Prostate gland (tissue), 2 donors: ENCODE data around the gene SYNE1. TPM values are rescaled to one million over a fixed set of nuclear protein-coding genes. Genes with fewer than 3 reads are reported as not detected.
"Not testable (repeated sequence)": the region's sequence is repeated elsewhere in the genome, so short reads cannot be mapped to it uniquely, and the experiment has no call there.

ENCODE experiments used
- DNase-seq: peaks from one replicate; pipeline ENCODE4 v3.0.0-alpha.2; 2019; ENCODE audit warnings: low spot score
- H3K27ac ChIP-seq, 2 donors: fragments of 200-600 bp; sonication (generic); 2 replicates each; pipeline ENCODE4 v1.5.1; 2017 to 2019
- H3K27me3 ChIP-seq: fragments of 200-600 bp; sonication (generic); replicated peaks from 2 replicates; pipeline ENCODE4 v1.5.1; 2019; ENCODE audit not compliant: insufficient read depth
- H3K36me3 ChIP-seq, 2 donors: fragments of 200-600 bp; sonication (generic); 1 replicate in 1 of 2; 2 replicates in 1 of 2; pipeline versions ENCODE4 v1.5.1 to v1.8.1; 2017 to 2019
- H3K4me1 ChIP-seq: fragments of 200-600 bp; sonication (generic); replicated peaks from 2 replicates; pipeline ENCODE4 v1.5.1; 2019
- H3K4me3 ChIP-seq, 2 donors: fragments of 200-600 bp; sonication (generic); 2 replicates each; pipeline ENCODE4 v1.5.1; 2017 to 2019
- H3K9me3 ChIP-seq: fragments of 200-600 bp; sonication (generic); 2 replicates; pipeline ENCODE4 v1.5.1; 2017
- CTCF ChIP-seq, 4 experiments: fragments of 200-600 bp in 2 of 4; fragments of 450-650 bp in 2 of 4; sonication (generic) in 2 of 4; IDR thresholded peaks; 1 replicate in 3 of 4; 2 replicates in 1 of 4; pipeline ENCODE4 v1.5.1; 2016 to 2019; ENCODE audit warnings: antibody characterized with exemption in 4 of 4, mild to moderate bottlenecking in 2 of 4, moderate library complexity in 2 of 4
- POLR2A ChIP-seq: fragments of 450-650 bp; IDR thresholded peaks from one replicate; pipeline ENCODE4 v1.6.1; 2016; ENCODE audit warnings: antibody characterized with exemption, mild to moderate bottlenecking
- POLR2AphosphoS5 ChIP-seq: sonication (generic); formaldehyde crosslinking; IDR thresholded peaks from one replicate; pipeline ENCODE4 v1.6.1; 2017; ENCODE audit warnings: antibody characterized with exemption
- WGBS: methylation state at CpG from one replicate; pipeline ENCODE4 v1.1.5; 2018; 5-methylcytosine and 5-hydroxymethylcytosine counted together
- intact Hi-C: fragments of 100-400 bp; cut with DNase I; formaldehyde crosslinking; loops from one replicate; pipeline ENCODE4 v1.14.2; 2022
- total RNA-seq, 2 donors: library from RNA; depleted of rRNA; stranded (reverse); fragments of >200 nt; gene quantifications; one replicate each; pipeline ENCODE4 v1.1.0, GENCODE V29; 2016

The SYNE1 gene
- total RNA-seq, 2 donors from 2014 or later, result 36.5 to 154 TPM

DNA sequence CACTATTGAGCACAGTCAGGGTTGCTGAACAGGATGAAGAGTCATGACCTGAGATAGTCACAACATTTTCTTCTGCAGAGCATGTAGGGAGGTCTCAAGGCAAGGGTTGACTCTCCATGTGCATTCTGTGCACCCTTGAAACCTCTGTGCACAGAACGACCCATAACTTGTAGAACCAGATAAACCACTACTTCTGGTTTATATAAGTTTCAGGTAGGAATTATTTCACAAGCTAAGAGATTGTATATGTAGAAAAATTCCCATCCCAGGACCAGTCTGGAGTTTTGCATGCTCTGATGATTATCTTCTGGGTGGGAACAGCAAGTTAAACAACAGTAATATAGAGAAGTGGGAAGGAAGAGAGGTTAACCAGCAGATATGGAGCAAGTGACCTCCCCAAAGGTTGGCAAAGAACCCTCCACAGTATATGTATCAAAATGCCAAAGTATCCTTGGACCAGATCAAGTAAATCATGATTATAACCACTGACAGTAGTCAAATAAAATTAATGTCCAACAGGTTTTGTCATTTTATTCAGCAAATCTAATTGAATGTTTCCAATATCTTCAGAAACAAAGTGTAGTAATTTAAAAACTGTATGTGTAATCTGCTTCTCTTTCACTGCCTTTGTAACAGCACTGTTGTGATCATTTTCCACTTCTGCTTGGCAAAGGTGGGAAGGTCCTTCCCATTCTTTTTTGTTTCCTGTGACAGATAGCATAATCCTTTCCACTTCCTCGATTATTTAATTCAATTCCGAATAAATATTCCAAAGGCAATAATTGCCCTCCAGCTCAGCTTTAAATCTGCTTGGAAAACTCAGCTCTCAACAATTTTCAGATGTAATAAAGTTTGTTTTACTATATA lies 104.4 kb downstream of the SYNE1 start:
- Histone ChIP-seq H3K36me3 (no peaks in the 10 kb centered on the region), H3K27me3 (no peaks in the 10 kb centered on the region), H3K27ac (no peak overlapping the region), H3K9me3 (no peaks in the 10 kb centered on the region), H3K4me3 (no peak overlapping the region), H3K4me1 (no peaks in the 10 kb centered on the region)
- intact Hi-C loops, result no loop called here
- 70% methylated on average over 3 of the region's 3 CpGs for WGBS
- DNase-seq, result no peak
- no peak for TF ChIP-seq CTCF (IDR thresholded peaks at IDR 0.05)
- no peak for TF ChIP-seq POLR2A
- TF ChIP-seq POLR2AphosphoS5, result no peak

DNA sequence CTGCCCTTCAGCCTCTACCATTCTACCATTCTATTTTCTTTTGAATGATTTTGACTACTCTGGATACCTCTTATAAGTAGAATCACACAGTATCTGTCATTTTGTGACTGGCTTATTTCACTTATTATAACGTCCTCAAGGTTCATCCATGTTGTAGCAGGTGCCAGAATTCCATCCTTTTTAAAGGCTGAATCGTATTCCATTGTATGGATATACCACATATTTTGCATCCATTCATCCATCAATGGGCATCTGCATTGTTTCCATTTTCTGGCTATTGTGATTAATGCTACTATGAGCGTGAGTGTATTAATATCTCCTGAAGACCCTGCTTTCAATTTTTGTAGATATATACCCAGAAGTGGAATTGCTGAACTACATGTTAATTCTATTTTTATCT lies 105.5 kb downstream of the SYNE1 start:
- WGBS, result 95% methylated on average over 3 of the region's 3 CpGs
- no peaks in the 10 kb centered on the region for H3K9me3 ChIP-seq
- no peaks in the 10 kb centered on the region for H3K4me1 ChIP-seq
- H3K27ac ChIP-seq, result no peak overlapping the region
- TF ChIP-seq POLR2AphosphoS5, result no peak
- no peak for TF ChIP-seq POLR2A
- TF ChIP-seq CTCF (IDR thresholded peaks at IDR 0.05), result no peak
- intact Hi-C loops, result no loop called here
- DNase-seq, result no peak
- H3K4me3 ChIP-seq, result no peak overlapping the region
- H3K27me3 ChIP-seq, result no peaks in the 10 kb centered on the region
- no peaks in the 10 kb centered on the region for H3K36me3 ChIP-seq

GRCh38 chr6:152529369-152529768 lies 107.8 kb downstream of the SYNE1 start:
- no peak overlapping the region for H3K27ac ChIP-seq
- TF ChIP-seq CTCF (IDR thresholded peaks at IDR 0.05) (no peak), POLR2A (no peak), POLR2AphosphoS5 (no peak)
- H3K27me3 ChIP-seq, result no peaks in the 10 kb centered on the region
- no peaks in the 10 kb centered on the region for H3K36me3 ChIP-seq
- no peaks in the 10 kb centered on the region for H3K4me1 ChIP-seq
- H3K9me3 ChIP-seq, result no peaks in the 10 kb centered on the region
- intact Hi-C loops, result no loop called here
- no peak for DNase-seq
- no peak overlapping the region for H3K4me3 ChIP-seq

DNA sequence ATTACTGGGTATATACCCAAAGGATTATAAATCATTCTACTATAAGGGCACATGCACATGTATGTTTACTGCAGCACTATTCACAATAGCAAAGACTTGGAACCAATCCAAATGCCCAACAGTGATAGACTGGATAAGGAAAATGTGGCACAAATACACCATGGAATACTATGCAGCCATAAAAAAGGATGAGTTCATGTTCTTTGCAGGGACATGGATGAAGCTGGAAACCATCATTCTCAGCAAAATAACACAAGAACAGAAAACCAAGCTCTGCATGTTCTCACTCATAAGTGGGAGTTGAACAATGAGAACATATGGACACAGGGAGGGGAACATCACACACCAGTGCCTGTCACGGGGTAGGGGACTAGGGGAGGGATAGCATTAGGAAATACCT lies 123.0 kb downstream of the SYNE1 start:
- intact Hi-C loops, H3K4me3 ChIP-seq, DNase-seq, H3K27ac ChIP-seq, H3K9me3 ChIP-seq, H3K36me3 ChIP-seq, H3K4me1 ChIP-seq, H3K27me3 ChIP-seq: not testable (repeated sequence)
- 82% methylated on average over 1 of the region's 1 CpG for WGBS

GRCh38 chr6:152509916-152510315 lies 127.2 kb downstream of the SYNE1 start:
- 91% methylated on average over 5 of the region's 5 CpGs for WGBS
- Histone ChIP-seq H3K27me3 (no peaks in the 10 kb centered on the region), H3K4me1 (no peaks in the 10 kb centered on the region), H3K36me3 (no peaks in the 10 kb centered on the region), H3K9me3 (no peaks in the 10 kb centered on the region), H3K27ac (no peak overlapping the region), H3K4me3 (no peak overlapping the region)
- intact Hi-C loops, result no loop called here
- TF ChIP-seq CTCF (IDR thresholded peaks at IDR 0.05) (no peak), POLR2A (no peak), POLR2AphosphoS5 (no peak)
- no peak for DNase-seq
